Fibroblast of lung (primary cell): ENCODE data around the gene GDF11. TPM values are rescaled to one million over a fixed set of nuclear protein-coding genes. Genes with fewer than 3 reads are reported as not detected.

ENCODE experiments used
- DNase-seq, 2 donors: peaks; one replicate each; pipeline versions ENCODE4 v3.0.0 to v3.0.0-alpha.2; 2010; ENCODE audit warnings: low read depth in 2 of 2
- H2AFZ ChIP-seq: 2 replicates; pipeline ENCODE4 v1.5.1; 2012; ENCODE audit warnings: low read length, control low read depth, inconsistent platforms
- H3K27ac ChIP-seq: 2 replicates; pipeline ENCODE4 v1.5.1; 2011; ENCODE audit warnings: low read length, control low read depth; ENCODE audit not compliant: insufficient read depth
- H3K27me3 ChIP-seq: 2 replicates; pipeline ENCODE4 v1.5.1; 2011; ENCODE audit warnings: mild to moderate bottlenecking, low read length; ENCODE audit not compliant: control insufficient read depth, insufficient read depth
- H3K36me3 ChIP-seq: 2 replicates; pipeline ENCODE4 v1.5.1; 2011; ENCODE audit warnings: low read length; ENCODE audit not compliant: control insufficient read depth, insufficient read depth
- H3K4me1 ChIP-seq: 2 replicates; pipeline ENCODE4 v1.5.1; 2011; ENCODE audit warnings: low read length; ENCODE audit not compliant: control insufficient read depth, insufficient read depth; ENCODE audit errors: extremely low read depth
- H3K4me2 ChIP-seq: 2 replicates; pipeline ENCODE4 v1.5.1; 2011; ENCODE audit warnings: low read length, control low read depth; ENCODE audit not compliant: insufficient read depth; ENCODE audit errors: extremely low read depth
- H3K4me3 ChIP-seq, 4 experiments: fragments of 200-600 bp in 1 of 4; sonication (generic) in 1 of 4; replicated peaks in 1 of 4; 2 replicates each; pipeline ENCODE4 v1.5.1; 2011 to 2016; ENCODE audit warnings: low read length in 4 of 4, low read depth in 3 of 4, mild to moderate bottlenecking in 3 of 4, control low read depth in 2 of 4, inconsistent platforms in 1 of 4, mixed read lengths in 1 of 4; ENCODE audit not compliant: insufficient read depth in 1 of 4; ENCODE audit errors: control extremely low read depth in 1 of 4
- H3K79me2 ChIP-seq: 2 replicates; pipeline ENCODE4 v1.5.1; 2012; ENCODE audit warnings: mild to moderate bottlenecking, low read length, inconsistent platforms; ENCODE audit not compliant: control insufficient read depth, insufficient read depth
- H3K9ac ChIP-seq: 2 replicates; pipeline ENCODE4 v1.5.1; 2011; ENCODE audit warnings: mild to moderate bottlenecking, low read length, control low read depth; ENCODE audit not compliant: insufficient read depth
- H3K9me3 ChIP-seq: 2 replicates; pipeline ENCODE4 v1.5.1; 2012; ENCODE audit warnings: low read depth, low read length; ENCODE audit not compliant: control insufficient read depth, insufficient read depth
- H4K20me1 ChIP-seq: 2 replicates; pipeline ENCODE4 v1.5.1; 2011; ENCODE audit warnings: low read length; ENCODE audit not compliant: control insufficient read depth, insufficient read depth; ENCODE audit errors: extremely low read depth
- EZH2 ChIP-seq: IDR thresholded peaks from 2 replicates; pipeline ENCODE4 v1.5.1; 2012; ENCODE audit warnings: low read length, control low read depth, mild to moderate bottlenecking; ENCODE audit errors: missing control alignments
- polyA plus RNA-seq, 2 donors: library from polyadenylated mRNA; depleted of rRNA in 1 of 2; stranded (reverse) in 1 of 2; unstranded in 1 of 2; fragments of >200 nt; gene quantifications; 2 replicates each; pipeline ENCODE4 v1.2.1, GENCODE V29; 2011 to 2012; ENCODE audit warnings: missing spikeins in 1 of 2
- total RNA-seq: library from RNA; depleted of rRNA; stranded (reverse); fragments of >200 nt; gene quantifications from 2 replicates; pipeline ENCODE4 v1.2.1, GENCODE V29; 2014
- TF ChIP-seq, protein P1 (sequence below), 2 donors: IDR thresholded peaks in 1 of 2; conservative IDR thresholded peaks in 1 of 2; 1 replicate in 1 of 2; 2 replicates in 1 of 2; pipeline ENCODE4 v1.5.1; 2011 to 2012; ENCODE audit warnings: low read length in 2 of 2, control low read depth in 1 of 2, inconsistent platforms in 1 of 2, low read depth in 1 of 2, mild to moderate bottlenecking in 1 of 2

Gene GDF11
- total and polyA plus RNA-seq, 2 donors (not counting 1 experiment from before 2014, with no cell fraction given), result 4.3 to 9.4 TPM

- Histone ChIP-seq H3K9ac (no peak overlapping the region), H4K20me1 (no peaks in the 10 kb centered on the region), H3K36me3 (no peaks in the 10 kb centered on the region), H3K79me2 (peaks cover 4% of the 10 kb centered on the region), H3K4me2 (peak overlapping the region; percentile 81), H3K4me3 (peak overlapping the region; percentile 53 to 77 (median 66)), H3K27me3 (no peaks in the 10 kb centered on the region), H3K9me3 (no peaks in the 10 kb centered on the region), H3K27ac (peak overlapping the region; percentile 90), H3K4me1 (peaks cover 58% of the 10 kb centered on the region), H2AFZ (peak overlapping the region; percentile 63)
- TF ChIP-seq, protein P1, sequence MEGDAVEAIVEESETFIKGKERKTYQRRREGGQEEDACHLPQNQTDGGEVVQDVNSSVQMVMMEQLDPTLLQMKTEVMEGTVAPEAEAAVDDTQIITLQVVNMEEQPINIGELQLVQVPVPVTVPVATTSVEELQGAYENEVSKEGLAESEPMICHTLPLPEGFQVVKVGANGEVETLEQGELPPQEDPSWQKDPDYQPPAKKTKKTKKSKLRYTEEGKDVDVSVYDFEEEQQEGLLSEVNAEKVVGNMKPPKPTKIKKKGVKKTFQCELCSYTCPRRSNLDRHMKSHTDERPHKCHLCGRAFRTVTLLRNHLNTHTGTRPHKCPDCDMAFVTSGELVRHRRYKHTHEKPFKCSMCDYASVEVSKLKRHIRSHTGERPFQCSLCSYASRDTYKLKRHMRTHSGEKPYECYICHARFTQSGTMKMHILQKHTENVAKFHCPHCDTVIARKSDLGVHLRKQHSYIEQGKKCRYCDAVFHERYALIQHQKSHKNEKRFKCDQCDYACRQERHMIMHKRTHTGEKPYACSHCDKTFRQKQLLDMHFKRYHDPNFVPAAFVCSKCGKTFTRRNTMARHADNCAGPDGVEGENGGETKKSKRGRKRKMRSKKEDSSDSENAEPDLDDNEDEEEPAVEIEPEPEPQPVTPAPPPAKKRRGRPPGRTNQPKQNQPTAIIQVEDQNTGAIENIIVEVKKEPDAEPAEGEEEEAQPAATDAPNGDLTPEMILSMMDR (conservative IDR thresholded peaks at IDR 0.05 in 1 of 2, IDR thresholded peaks at IDR 0.05 in 1 of 2; ENCODE audit: low read depth in 1 of 2, low read length in 2 of 2), result no peak
- no peak for TF ChIP-seq EZH2
- peak in 1 of 2 donors; percentile 66 for DNase-seq
These were observed 27.7 kb upstream of the GDF11 start for GRCh38 chr12:55715169-55715764.

DNA sequence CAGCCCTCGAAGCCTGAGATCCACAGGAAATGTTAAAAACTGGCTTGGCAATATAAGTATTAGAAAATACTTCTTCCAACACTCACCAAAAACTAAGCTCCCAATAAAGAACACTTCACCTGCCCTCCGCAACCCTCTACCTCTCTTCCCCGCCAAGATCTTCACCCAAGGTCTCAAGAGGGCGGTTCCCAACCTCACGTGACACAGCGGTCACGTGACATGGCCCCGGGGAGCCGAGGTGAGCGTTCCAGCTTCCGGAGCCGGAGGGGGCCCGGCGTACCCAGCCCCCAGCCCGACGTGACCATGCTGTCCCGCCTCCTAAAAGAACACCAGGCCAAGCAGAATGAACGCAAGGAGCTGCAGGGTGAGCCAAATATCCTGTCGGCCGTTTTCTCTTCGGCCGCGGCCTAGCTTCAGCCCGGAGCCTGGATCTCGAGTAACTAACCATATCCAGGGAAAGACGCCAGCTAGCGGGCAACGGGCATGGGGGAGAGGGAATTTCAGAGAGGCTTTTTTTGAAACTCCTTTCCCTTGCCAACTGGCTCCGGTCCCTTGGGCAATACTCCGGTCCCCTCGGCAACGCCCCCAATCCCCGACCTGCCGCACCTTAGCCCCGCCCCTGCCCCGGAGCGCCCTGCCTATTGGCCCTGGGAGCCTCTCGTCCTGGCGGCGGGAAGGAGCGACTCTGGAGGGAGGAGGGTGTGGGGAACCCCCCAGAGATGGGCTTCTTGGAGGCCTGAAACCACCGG, 26.9 kb upstream of the GDF11 start, which contains the start of gene BLOC1S1:
TSS of gene BLOC1S1 (plus strand) at position 214 of the 749 bp plus-strand sequence. CDS start at position 220, 6 bp downstream.
- Histone ChIP-seq H3K4me3 (peak within 1 kb of the TSS; percentile 53 to 77 (median 66)), H3K4me1 (peaks cover 63% of the 10 kb centered on the region), H3K27ac (peak within 1 kb of the TSS; percentile 90), H4K20me1 (no peaks in the 10 kb centered on the region), H3K79me2 (peaks cover 4% of the 10 kb centered on the region), H2AFZ (peak within 1 kb of the TSS; percentile 63), H3K9ac (peak within 1 kb of the TSS; percentile 77), H3K9me3 (no peaks in the 10 kb centered on the region), H3K27me3 (no peaks in the 10 kb centered on the region), H3K4me2 (peak within 1 kb of the TSS; percentile 81), H3K36me3 (no peaks in the 10 kb centered on the region)
- DNase-seq, result peak; percentile 90 to 96
- no peak for TF ChIP-seq EZH2
- TF ChIP-seq, protein P1 (conservative IDR thresholded peaks at IDR 0.05 in 1 of 2, IDR thresholded peaks at IDR 0.05 in 1 of 2; ENCODE audit: low read depth in 1 of 2, low read length in 2 of 2), result no peak

DNA sequence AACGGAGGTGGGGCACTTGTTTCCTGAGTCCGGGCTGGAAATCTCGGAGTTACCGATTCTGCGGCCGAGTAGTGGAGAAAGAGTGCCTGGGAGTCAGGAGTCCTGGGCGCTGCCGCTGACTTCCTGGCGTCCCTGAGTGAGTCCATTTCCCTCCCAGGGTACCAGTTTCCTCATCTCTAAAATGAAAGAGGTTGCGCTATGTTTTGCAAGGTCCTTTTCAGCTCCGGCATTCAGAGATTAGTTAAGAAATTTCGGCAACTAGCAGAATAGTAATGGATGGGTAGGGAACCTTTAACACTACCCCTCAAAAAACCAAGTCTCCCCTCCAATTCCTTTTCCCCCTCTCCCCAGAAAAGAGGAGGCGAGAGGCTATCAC, 26.4 kb upstream of the GDF11 start:
- TF ChIP-seq, protein P1 (conservative IDR thresholded peaks at IDR 0.05 in 1 of 2, IDR thresholded peaks at IDR 0.05 in 1 of 2; ENCODE audit: low read depth in 1 of 2, low read length in 2 of 2), result no peak
- TF ChIP-seq EZH2, result no peak
- H3K79me2 ChIP-seq, result peaks cover 4% of the 10 kb centered on the region

More for the DNA sequence above, 26.4 kb upstream of the GDF11 start:
- Histone ChIP-seq H3K4me3 (peak overlapping the region; percentile 53 to 77 (median 66)), H3K9me3 (no peaks in the 10 kb centered on the region), H3K36me3 (no peaks in the 10 kb centered on the region), H3K4me1 (peaks cover 66% of the 10 kb centered on the region), H3K27ac (peak overlapping the region; percentile 90), H3K27me3 (no peaks in the 10 kb centered on the region), H3K9ac (peak overlapping the region; percentile 77), H3K4me2 (peak overlapping the region; percentile 81), H4K20me1 (no peaks in the 10 kb centered on the region), H2AFZ (no peak overlapping the region)
- DNase-seq, result no peak
